ENCODE measurements around the gene CHL1.

GRCh38 chr3:414063-414462, 217.5 kb downstream of the CHL1 start:
- TF ChIP-seq, protein P1, sequence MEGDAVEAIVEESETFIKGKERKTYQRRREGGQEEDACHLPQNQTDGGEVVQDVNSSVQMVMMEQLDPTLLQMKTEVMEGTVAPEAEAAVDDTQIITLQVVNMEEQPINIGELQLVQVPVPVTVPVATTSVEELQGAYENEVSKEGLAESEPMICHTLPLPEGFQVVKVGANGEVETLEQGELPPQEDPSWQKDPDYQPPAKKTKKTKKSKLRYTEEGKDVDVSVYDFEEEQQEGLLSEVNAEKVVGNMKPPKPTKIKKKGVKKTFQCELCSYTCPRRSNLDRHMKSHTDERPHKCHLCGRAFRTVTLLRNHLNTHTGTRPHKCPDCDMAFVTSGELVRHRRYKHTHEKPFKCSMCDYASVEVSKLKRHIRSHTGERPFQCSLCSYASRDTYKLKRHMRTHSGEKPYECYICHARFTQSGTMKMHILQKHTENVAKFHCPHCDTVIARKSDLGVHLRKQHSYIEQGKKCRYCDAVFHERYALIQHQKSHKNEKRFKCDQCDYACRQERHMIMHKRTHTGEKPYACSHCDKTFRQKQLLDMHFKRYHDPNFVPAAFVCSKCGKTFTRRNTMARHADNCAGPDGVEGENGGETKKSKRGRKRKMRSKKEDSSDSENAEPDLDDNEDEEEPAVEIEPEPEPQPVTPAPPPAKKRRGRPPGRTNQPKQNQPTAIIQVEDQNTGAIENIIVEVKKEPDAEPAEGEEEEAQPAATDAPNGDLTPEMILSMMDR (conservative IDR thresholded peaks at IDR 0.05 in 1 of 2, IDR thresholded peaks at IDR 0.05 in 1 of 2; ENCODE audit: low read depth in 1 of 2, low read length in 2 of 2) = peak in 1 of 2 donors; percentile 29
- TF ChIP-seq EZH2 (IDR thresholded peaks at IDR 0.05; ENCODE audit: low read length, missing control alignments) = no peak

Data from fibroblast of lung (primary cell).